Muscle layer of colon (tissue), 2 donors: ENCODE data around the gene TASP1.

Source experiments
- H3K27ac ChIP-seq: one replicate; pipeline ENCODE4 v1.7.0; 2013; ENCODE audit warnings: low read depth, mild to moderate bottlenecking, low read length, moderate library complexity
- H3K27me3 ChIP-seq, 2 donors: one replicate each; pipeline ENCODE4 v1.7.0; 2013; ENCODE audit warnings: low read length in 2 of 2, mild to moderate bottlenecking in 2 of 2; ENCODE audit not compliant: insufficient read depth in 2 of 2, control insufficient read depth in 1 of 2
- H3K36me3 ChIP-seq: one replicate; pipeline ENCODE4 v1.7.0; 2013; ENCODE audit warnings: mild to moderate bottlenecking, low read length; ENCODE audit not compliant: insufficient read depth
- H3K4me1 ChIP-seq: one replicate; pipeline ENCODE4 v1.7.0; 2013; ENCODE audit warnings: mild to moderate bottlenecking, low read length; ENCODE audit not compliant: insufficient read depth
- H3K4me3 ChIP-seq, 2 donors: one replicate each; pipeline ENCODE4 v1.7.0; 2013; ENCODE audit warnings: low read length in 2 of 2, low read depth in 1 of 2, mild to moderate bottlenecking in 1 of 2, moderate library complexity in 1 of 2
- H3K9ac ChIP-seq: one replicate; pipeline ENCODE4 v1.7.0; 2013; ENCODE audit warnings: low read length
- H3K9me3 ChIP-seq: one replicate; pipeline ENCODE4 v1.7.0; 2013; ENCODE audit warnings: mild to moderate bottlenecking, low read length
- donor health status: abdominal sarcoma.
- donor health status: Adenocarcinoma of cecum.

The TASP1 gene, protein sequence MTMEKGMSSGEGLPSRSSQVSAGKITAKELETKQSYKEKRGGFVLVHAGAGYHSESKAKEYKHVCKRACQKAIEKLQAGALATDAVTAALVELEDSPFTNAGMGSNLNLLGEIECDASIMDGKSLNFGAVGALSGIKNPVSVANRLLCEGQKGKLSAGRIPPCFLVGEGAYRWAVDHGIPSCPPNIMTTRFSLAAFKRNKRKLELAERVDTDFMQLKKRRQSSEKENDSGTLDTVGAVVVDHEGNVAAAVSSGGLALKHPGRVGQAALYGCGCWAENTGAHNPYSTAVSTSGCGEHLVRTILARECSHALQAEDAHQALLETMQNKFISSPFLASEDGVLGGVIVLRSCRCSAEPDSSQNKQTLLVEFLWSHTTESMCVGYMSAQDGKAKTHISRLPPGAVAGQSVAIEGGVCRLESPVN

DNA sequence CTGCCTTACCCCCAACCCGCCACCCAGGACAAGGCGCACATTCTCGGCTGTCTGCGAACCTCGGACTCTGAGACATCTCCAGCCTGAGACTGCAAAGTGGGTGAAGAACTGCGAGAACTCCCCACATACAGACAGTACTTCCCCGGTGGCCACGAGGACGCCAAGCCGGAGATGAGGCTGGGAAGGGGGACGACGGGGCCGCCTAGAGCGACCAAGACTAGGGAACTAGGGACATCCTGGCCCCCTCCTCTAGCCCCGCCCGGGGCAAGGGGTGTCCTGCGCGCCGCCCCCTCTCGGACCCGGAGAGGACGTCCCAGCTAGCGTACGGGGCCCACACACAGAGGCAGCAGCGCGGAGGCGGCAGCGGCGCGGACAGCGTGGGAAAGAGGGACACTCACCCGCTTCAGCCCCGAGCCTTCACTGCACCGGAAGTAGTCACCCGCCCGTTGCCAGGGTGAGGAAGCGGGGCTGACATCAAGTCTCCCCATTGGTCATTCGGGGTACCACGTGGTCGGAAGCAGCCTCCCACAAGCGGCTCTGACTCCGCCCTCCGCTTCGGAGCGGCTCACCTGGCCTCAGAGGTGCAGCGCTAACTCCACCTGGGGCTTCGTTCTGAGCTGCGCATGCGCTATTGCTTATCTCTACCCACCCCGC is at the start of gene TASP1:
TASP1 (minus strand) TSS at position 437 of the 654 bp plus-strand sequence. CDS start 8,854 bp downstream, outside the sequence.
- Histone ChIP-seq H3K9ac (peak within 1 kb of the TSS; percentile 78), H3K4me3 (peak within 1 kb of the TSS; percentile 66 to 90), H3K27ac (peak within 1 kb of the TSS; percentile 88), H3K4me1 (no peaks in the 10 kb centered on the region), H3K27me3 (no peaks in the 10 kb centered on the region), H3K36me3 (no peaks in the 10 kb centered on the region), H3K9me3 (no peaks in the 10 kb centered on the region)

DNA sequence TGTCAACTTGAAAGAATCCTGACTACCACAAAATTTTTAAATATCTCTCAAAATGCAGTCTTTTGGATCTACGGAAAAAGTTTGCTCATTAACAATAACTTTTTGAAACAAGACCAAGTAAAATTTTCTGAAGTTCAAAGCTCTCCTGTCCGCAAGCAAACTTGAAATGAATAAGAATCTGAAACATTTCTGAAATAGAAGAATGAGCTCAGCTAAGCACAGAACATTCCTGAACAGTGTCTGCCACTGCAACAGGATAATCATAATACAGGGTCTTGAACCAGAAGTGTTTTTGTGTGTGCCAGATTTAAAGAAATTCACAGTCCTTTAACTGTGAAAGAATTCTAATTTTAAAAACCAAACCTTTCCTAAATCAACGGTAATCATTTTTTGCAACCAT is 49.1 kb upstream of the TASP1 start:
- Histone ChIP-seq H3K4me3 (no peak overlapping the region), H3K4me1 (no peaks in the 10 kb centered on the region), H3K27ac (no peak overlapping the region), H3K27me3 (no peaks in the 10 kb centered on the region), H3K36me3 (no peaks in the 10 kb centered on the region), H3K9me3 (no peaks in the 10 kb centered on the region), H3K9ac (no peak overlapping the region)

DNA sequence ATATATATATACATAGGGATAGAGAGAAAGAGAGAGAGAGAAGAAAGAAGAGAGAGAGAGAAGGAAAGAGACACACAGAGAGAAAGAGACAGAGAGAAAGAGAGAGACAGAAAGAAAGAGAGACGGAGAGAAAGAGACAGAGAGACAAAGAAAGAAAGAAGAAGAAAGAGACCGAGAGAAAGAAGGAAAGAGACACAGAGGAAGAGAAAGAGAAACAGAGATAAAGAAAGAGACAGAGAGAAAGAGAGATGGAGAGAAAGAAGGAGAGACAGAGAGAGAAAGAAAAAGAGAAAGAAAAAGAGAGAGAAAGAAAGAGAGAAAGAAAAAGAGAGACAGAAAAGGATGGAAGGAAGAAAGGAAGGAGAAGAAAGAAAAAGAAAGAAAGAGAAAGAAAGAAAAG is 46.9 kb upstream of the TASP1 start:
- no peaks in the 10 kb centered on the region for H3K36me3 ChIP-seq
- no peak overlapping the region for H3K9ac ChIP-seq
- no peaks in the 10 kb centered on the region for H3K27me3 ChIP-seq
- H3K9me3 ChIP-seq, result no peaks in the 10 kb centered on the region
- H3K4me3 ChIP-seq, result no peak overlapping the region
- no peak overlapping the region for H3K27ac ChIP-seq
- no peaks in the 10 kb centered on the region for H3K4me1 ChIP-seq

DNA sequence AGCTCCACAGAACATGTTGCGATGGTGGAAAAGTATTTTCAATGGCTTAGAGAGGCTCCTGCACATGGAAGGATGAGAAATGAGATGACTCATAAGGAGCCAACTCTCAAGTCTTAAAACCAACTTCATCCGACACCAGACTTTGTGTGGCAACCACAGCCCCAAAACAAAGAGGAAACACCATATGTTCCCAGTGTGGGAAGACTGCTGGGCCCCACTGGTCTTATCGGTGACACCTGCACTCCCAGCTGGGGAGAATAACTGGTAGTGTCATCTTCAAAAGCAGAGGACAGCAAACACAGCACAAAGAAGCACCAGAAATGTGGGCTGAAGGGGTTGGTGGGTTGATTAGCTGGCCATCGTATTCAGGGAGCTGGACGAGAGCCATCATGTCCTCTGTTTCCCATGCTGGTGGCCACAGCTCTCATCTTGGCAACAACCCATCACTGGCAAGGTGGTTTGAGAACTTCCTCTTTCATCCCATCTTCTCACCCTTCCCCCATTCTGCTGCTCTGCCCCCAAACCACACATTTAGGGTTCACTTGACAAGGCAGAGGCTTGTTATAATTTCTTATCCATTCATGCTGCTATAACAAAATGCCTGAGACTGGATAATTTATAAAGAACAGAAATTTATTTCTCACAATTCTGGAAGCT is 46.0 kb upstream of the TASP1 start:
- H3K4me3 ChIP-seq, result no peak overlapping the region
- H3K4me1 ChIP-seq, result no peaks in the 10 kb centered on the region
- H3K9me3 ChIP-seq, result no peaks in the 10 kb centered on the region
- no peak overlapping the region for H3K27ac ChIP-seq
- no peaks in the 10 kb centered on the region for H3K27me3 ChIP-seq
- no peaks in the 10 kb centered on the region for H3K36me3 ChIP-seq
- no peak overlapping the region for H3K9ac ChIP-seq

DNA sequence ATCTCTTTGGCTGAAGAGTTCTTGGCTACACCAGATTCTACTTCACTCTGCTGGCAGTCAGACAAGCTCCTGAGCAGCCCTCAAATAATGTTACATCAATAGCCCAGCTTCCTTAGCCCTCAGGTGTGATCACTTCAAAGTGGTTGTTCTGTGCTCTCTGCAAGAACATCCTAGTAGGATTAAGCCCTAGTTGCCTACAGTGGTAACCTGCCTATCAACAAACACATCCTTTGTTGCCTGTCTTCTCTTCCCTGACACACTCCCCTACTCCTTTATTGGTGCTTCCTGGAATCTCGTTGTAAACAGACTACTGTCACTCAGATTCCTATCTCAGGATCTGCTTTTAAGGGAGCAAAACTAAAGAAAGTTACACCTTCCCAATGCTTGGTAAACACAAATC is 45.1 kb upstream of the TASP1 start:
- Histone ChIP-seq H3K9ac (no peak overlapping the region), H3K4me3 (no peak overlapping the region), H3K36me3 (no peaks in the 10 kb centered on the region), H3K9me3 (no peaks in the 10 kb centered on the region), H3K27ac (no peak overlapping the region), H3K4me1 (no peaks in the 10 kb centered on the region), H3K27me3 (no peaks in the 10 kb centered on the region)

DNA sequence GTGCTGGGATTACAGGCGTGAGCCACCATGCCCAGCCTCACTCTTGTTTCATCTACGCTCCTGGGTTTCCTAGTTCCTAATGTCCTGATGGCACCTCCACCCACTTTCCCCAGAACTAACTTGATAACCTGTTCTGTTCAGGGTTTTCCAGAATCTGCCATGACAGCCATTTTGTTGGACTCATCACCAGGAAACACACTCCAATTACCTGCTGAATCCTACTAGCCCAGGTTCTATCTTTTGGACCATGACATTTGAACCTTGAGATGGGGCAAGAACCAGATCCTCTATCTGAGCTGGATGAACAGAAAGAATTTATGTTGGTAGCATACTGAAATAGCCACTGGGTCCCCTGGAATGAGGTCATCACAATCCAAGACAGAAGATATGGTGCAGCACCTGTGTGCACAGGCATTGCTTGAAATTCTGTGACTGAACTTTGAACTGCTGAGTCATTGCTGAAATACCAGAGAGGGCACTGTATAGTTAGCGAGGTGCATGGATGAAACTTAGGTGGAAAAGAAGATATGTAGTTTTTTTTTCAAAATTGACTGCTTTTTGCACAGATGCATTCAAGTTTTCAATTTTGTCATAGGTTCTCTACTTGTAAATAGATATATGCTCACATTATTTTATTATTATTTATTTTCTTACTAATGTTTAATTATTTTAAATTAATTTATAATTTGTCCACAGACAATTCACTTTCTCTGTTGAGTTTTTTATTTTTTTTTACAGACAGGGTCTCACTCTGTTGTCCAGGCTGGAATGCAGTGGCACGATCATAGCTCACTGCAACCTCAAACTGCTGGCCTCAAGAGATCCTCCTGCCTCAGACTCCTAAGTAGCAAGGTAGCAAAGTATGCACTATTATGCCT is 42.8 kb upstream of the TASP1 start:
- Histone ChIP-seq H3K9me3 (no peaks in the 10 kb centered on the region), H3K4me1 (no peaks in the 10 kb centered on the region), H3K27me3 (no peaks in the 10 kb centered on the region), H3K4me3 (no peak overlapping the region), H3K27ac (no peak overlapping the region), H3K36me3 (no peaks in the 10 kb centered on the region), H3K9ac (no peak overlapping the region)

DNA sequence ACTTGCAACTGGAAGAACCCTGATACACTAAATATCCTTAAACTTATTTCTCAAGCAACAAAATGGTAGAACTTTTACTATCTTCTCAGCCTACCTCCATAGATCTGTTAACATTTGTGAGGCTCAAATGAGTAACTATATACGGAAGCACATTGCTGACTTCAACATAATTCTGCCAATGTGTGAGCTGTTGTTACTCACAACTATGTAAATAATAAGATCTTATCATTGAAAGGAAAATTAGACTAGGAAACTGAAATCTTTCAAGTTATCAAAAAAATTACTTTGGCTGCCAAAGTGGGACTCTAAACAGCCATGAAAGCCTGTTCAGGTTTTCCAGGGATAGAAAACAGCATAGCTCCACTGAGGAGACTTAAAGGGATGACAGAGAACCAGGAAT is 40.2 kb upstream of the TASP1 start:
- H3K36me3 ChIP-seq, result no peaks in the 10 kb centered on the region
- no peaks in the 10 kb centered on the region for H3K9me3 ChIP-seq
- no peaks in the 10 kb centered on the region for H3K4me1 ChIP-seq
- H3K9ac ChIP-seq, result no peak overlapping the region
- H3K4me3 ChIP-seq, result no peak overlapping the region
- no peak overlapping the region for H3K27ac ChIP-seq
- H3K27me3 ChIP-seq, result no peaks in the 10 kb centered on the region

DNA sequence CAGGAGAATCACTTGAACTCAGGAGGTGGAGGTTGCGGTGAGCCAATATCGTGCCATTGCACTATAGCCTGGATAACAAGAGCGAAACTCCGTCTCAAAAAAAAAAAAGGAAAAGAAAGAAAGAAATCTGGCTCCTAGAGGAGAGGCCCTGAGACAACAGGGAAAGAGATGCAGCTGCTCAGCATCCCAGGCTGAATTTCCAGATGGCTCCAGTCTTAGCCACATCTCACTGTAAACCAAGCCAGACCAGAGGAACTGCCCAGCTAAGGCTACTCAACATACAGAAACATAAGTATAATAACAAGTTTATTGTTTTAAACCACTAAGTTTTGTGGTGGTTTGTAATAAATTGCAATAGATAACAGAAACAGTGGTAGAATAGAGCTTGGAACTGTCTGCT is 38.5 kb upstream of the TASP1 start:
- H3K9ac ChIP-seq, result no peak overlapping the region

DNA sequence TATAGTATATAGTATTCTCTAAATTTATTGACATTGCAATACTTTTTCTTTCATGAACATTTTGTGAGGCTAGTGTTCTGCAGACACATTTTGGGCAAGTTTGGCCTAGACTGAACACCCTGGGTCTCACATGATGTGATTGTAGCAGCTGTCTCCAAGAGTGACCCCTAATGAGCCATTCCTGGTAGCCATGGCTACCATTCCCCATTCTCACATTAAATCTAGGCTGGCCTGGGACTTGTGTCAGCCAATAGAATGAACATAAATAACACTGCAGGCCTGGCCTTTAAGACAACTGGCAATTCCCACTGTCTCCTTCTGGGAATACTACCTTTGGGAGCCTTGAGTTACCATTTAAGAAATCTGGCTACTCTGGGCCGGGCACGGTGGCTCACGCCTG is 38.0 kb upstream of the TASP1 start:
- no peak overlapping the region for H3K27ac ChIP-seq
- H3K9me3 ChIP-seq, result no peaks in the 10 kb centered on the region
- no peaks in the 10 kb centered on the region for H3K27me3 ChIP-seq
- no peak overlapping the region for H3K4me3 ChIP-seq
- no peaks in the 10 kb centered on the region for H3K36me3 ChIP-seq
- H3K4me1 ChIP-seq, result no peaks in the 10 kb centered on the region
- no peak overlapping the region for H3K9ac ChIP-seq

More for the DNA sequence above, 38.5 kb upstream of the TASP1 start:
- Histone ChIP-seq H3K27ac (no peak overlapping the region), H3K27me3 (no peaks in the 10 kb centered on the region), H3K36me3 (no peaks in the 10 kb centered on the region), H3K4me1 (no peaks in the 10 kb centered on the region), H3K9me3 (no peaks in the 10 kb centered on the region), H3K4me3 (no peak overlapping the region)

DNA sequence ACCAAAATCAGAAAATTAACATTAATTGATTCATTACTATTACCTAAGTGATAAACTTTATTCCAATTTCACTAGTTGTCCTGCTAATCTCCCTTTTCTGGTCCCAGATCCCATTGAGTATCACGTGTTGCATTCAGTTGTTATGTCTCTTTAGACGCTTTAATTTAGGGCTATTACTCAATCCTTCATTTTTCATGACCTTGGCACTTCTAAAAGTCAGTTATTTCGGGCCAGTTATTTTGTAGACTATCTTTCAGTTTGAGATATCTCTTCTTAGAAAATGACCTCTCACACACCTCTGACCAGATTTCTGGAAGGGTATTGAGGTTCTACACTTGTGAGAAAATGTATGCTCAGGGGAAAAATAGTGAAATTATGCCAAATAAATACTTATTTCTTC is 34.0 kb upstream of the TASP1 start:
- Histone ChIP-seq H3K4me3 (no peak overlapping the region), H3K36me3 (no peaks in the 10 kb centered on the region), H3K27ac (no peak overlapping the region), H3K4me1 (no peaks in the 10 kb centered on the region), H3K9ac (no peak overlapping the region), H3K9me3 (no peaks in the 10 kb centered on the region), H3K27me3 (no peaks in the 10 kb centered on the region)

DNA sequence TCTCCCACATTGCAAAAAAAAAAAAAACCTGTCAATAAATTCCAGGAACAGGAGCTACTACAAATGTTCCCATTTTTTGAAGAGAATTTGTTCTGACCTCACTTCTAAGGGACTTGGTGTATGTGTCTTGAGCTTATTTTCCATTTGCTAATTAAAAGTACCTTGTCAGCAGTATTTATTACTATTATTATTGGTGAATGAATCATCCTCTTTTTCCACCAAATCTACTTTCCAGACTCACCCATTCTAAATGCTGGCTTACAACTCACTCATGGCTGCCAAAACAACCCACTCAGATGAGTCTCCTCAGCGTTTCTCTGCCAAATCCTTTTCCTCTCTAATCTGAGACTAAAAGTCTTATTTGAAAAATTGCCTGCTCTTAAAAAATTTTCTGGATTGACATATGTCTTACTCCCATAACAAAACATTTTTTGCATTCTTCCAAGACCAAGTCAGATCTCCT is 33.2 kb upstream of the TASP1 start:
- Histone ChIP-seq H3K27me3 (no peaks in the 10 kb centered on the region), H3K36me3 (no peaks in the 10 kb centered on the region), H3K4me1 (no peaks in the 10 kb centered on the region), H3K9me3 (no peaks in the 10 kb centered on the region), H3K9ac (no peak overlapping the region), H3K4me3 (no peak overlapping the region), H3K27ac (no peak overlapping the region)
